SK-N-MC (cell line): ENCODE results near the gene CXCR6.

Experiments used
- EZH2 ChIP-seq: fragments of 200-600 bp; sonication (generic); IDR thresholded peaks from one replicate; pipeline ENCODE4 v1.6.1; 2017; ENCODE audit warnings: antibody characterized with exemption
- POLR2AphosphoS5 ChIP-seq: IDR thresholded peaks from 2 replicates; pipeline ENCODE4 v1.6.1; 2012; ENCODE audit warnings: mild to moderate bottlenecking, low read depth, low read length, borderline replicate concordance

DNA sequence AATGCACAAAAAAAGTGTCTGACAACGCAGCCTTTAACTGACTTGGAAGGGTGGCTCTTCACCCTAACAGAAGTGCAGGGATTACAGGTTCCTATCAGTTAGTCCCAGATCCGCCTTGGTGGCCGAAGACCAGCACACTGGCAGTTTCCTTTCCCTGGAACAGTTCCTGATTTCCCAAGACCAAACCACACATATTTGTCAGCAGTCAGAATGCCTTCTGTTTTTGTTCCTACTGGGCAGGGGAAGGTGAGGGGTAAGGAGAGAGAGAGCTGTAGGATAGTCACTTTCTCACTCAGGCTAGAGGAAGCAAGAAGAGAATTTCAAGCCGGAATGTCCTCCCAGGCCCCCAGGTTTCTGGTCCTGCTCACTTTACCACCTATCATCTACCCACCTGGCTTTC, 9.2 kb downstream of the CXCR6 start:
- TF ChIP-seq EZH2 (no peak), POLR2AphosphoS5 (no peak)
